Activated naive CD8-positive, alpha-beta T cell (primary cell): Measurements from ENCODE around the gene TRPM4.
A peak's percentile ranks its signal among the peaks of the same experiment; 100 is the strongest.
"Not testable (repeated sequence)": the region's sequence is repeated elsewhere in the genome, so short reads cannot be mapped to it uniquely, and the experiment has no call there.

Source experiments
- H3K27ac Mint-ChIP-seq: one replicate; pipeline ENCODE4 v1.8.0; 2021; ENCODE audit warnings: mixed read lengths
- H3K27me3 Mint-ChIP-seq: one replicate; pipeline ENCODE4 v1.8.0; 2021; ENCODE audit warnings: mixed read lengths
- H3K36me3 Mint-ChIP-seq: one replicate; pipeline ENCODE4 v1.8.0; 2021; ENCODE audit warnings: mixed read lengths
- H3K4me1 Mint-ChIP-seq: one replicate; pipeline ENCODE4 v1.8.0; 2021; ENCODE audit warnings: low read depth, mixed read lengths
- H3K4me3 Mint-ChIP-seq: one replicate; pipeline ENCODE4 v1.8.0; 2021; ENCODE audit warnings: mild to moderate bottlenecking, mixed read lengths
- H3K9me3 Mint-ChIP-seq: one replicate; pipeline ENCODE4 v1.8.0; 2021; ENCODE audit warnings: low read depth, mixed read lengths

Gene TRPM4

DNA sequence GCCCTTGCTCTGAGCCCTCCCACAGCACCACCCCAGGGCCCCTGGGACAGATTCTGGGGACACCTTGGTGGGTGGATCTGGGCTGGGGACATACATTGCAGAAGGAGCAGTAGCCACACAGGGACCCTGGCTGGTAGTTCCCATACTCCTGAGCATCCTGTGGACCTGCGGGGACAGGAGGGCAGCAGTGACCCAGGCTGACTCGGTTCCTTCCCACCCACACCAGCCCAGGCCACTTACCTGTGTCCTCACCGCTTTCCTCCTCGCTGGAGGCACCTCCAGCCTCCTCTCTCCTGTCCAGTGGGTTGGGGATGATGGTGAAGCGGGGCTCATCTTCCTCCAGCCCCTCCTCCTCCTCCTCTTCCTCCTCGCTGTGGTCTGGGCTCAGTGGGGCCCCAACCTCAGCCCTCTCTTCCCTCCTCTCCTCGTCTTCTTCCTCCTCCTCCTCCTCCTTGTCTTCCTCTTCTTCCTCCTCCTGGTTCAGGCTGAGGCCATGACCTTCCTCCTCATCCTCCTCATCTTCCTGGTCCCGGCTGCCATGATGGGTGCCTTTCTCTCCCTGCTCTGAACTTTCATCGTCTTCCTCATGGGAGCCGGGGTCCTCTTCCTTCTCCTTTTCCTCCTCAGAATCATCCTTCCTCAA, 4.3 kb upstream of the TRPM4 start:
- Mint-ChIP-seq H3K4me1 (peaks cover 22% of the 10 kb centered on the region), H3K27me3 (peaks cover 28% of the 10 kb centered on the region), H3K27ac (peak overlapping the region; percentile 64), H3K4me3 (no peak overlapping the region), H3K9me3 (no peaks in the 10 kb centered on the region), H3K36me3 (no peaks in the 10 kb centered on the region)

DNA sequence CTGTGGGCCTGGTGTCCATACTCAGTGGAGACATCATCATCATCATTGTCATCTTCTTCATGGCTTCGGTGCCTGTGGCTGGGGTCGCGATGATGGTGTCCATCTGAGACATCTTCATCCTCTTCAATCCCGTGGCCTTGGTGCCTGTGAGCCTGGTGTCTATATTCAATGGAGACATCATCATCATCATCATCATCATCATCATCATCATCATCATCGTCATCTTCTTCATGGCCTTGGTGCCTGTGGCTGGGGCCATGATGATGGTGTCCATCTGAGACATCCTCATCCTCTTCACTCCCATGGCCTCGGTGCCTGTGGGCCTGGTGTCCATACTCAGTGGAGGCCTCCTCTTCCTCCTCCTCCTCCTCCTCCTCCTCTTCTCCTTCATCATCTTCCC, 3.3 kb upstream of the TRPM4 start:
- H3K27ac Mint-ChIP-seq: no peak overlapping the region
- no peaks in the 10 kb centered on the region for H3K9me3 Mint-ChIP-seq
- peaks cover 19% of the 10 kb centered on the region for H3K4me1 Mint-ChIP-seq
- peaks cover 30% of the 10 kb centered on the region for H3K27me3 Mint-ChIP-seq
- H3K36me3 Mint-ChIP-seq: no peaks in the 10 kb centered on the region
- H3K4me3 Mint-ChIP-seq: no peak overlapping the region

DNA sequence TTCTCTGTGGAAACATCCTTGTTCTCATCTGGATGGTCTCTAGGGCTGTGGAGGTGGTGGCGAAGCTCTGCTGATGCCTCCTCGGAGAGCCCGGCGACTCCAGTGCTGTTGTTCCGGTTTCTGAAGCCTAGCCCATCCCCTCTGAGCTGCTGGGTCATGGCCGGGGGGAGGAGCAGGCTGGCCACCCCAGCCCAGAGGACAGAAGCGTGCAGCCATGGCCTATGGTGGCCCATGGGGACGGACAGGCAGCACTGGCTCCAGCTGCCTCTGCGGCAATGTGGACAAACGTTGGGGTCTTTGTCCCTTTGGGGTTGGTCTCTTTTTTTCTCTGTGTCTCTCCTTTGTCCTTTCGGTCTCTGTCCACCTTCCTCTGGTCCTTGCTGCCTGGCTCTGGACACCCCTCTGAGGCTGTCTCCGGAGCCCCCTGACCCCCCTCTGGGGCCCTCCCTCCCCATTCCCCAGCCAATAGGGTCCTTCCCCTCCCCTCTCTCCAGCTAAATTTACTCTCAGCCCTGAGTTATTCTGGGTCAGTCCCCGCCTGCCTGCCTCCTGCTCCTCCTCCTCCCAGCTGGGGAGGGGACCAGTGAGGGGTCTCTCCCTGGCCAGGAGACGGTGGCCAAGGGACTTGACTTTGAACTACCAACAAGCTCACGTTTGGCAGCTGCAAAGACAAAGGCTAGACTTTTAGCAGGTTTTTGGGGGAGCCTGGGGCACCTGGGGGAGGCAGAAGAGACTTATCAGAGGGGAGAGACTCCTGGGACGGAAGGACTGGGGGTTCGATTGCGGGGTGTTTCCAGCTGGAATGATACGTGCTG, 2.4 kb upstream of the TRPM4 start, which contains the start of gene HRC:
HRC (minus strand) TSS at position 392 of the 815 bp plus-strand sequence; CDS start at position 233, 159 bp downstream.
- Mint-ChIP-seq H3K36me3 (no peaks in the 10 kb centered on the region), H3K9me3 (no peaks in the 10 kb centered on the region), H3K4me3 (no peak within 1 kb of the TSS), H3K4me1 (peaks cover 15% of the 10 kb centered on the region), H3K27me3 (peaks cover 35% of the 10 kb centered on the region), H3K27ac (peak within 1 kb of the TSS; percentile 41)

DNA sequence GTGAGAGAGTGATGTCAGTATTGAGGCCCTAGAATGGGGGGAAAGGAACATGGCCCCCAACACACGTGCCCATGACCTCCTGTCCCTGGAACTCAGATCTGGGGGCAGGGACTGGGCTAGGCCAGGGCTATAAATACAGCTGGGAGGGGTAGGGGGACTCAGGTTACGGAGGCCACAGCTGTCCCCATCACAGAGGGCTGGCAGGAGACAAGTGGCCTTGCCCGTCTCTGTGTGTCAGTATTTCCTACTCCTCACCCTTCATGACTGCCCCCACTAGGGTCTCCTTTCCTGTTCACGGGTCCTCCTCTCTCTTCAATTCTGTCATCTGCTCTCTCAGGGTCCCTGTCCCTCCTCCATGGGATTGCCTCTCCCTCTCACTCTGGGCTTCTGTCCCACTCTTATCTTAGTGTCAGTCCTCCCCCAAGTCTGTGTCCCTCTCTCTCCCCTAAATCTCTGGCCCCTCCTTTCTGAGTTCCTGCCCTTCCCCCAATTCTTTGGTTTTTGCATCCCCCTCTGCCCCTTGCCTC, 1.7 kb upstream of the TRPM4 start:
- Mint-ChIP-seq H3K27me3 (peaks cover 40% of the 10 kb centered on the region), H3K9me3 (no peaks in the 10 kb centered on the region), H3K36me3 (peaks cover under 1% of the 10 kb centered on the region), H3K27ac (no peak overlapping the region), H3K4me3 (no peak overlapping the region), H3K4me1 (peaks cover 15% of the 10 kb centered on the region)

DNA sequence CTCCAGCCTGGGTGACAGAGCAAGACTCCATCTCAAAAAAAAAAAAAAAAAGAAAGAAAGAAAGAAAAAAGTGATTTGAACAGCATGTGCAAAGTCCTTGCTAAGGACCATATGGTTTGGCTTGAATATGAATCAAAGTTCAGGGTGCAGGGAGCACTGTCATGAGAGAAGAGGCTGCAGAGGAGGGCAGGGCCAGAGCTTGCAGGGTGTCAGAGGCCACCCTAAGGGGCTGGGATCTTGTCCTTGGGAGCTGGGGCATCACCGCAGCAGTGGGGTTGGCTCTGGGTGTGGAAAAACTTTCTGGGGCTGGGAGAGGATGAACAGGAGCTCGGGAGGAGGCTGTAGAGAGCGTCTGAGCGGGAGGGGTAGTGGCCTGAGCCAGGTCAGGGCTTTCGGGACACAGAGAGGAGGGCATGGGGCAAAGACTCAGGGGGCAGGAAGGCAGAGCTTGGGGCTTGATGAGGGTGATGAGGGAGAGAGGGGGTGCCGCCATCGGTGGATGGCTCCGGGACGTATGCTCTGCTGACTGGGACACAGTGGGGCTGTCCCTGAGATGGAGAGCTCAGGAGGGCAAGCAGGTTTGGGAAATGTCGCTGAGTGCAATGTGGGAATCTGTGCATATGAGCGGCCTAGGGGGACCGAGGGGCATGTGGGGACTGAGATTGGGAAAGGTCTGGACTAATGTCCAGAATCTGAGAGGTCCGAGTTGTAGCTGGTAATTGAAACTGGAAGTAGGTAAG, 3.0 kb downstream of the TRPM4 start:
- peaks cover 21% of the 10 kb centered on the region for H3K27me3 Mint-ChIP-seq

GRCh38 chr19:49161987-49162386, 4.4 kb downstream of the TRPM4 start:
- no peak overlapping the region for H3K27ac Mint-ChIP-seq
- no peaks in the 10 kb centered on the region for H3K9me3 Mint-ChIP-seq
- H3K4me1 Mint-ChIP-seq: peaks cover 4% of the 10 kb centered on the region
- H3K27me3 Mint-ChIP-seq: peaks cover 17% of the 10 kb centered on the region
- no peak overlapping the region for H3K4me3 Mint-ChIP-seq
- H3K36me3 Mint-ChIP-seq: peaks cover 3% of the 10 kb centered on the region

More for the DNA sequence above, 3.0 kb downstream of the TRPM4 start:
- Mint-ChIP-seq H3K9me3 (no peaks in the 10 kb centered on the region), H3K4me3 (no peak overlapping the region), H3K36me3 (peaks cover 3% of the 10 kb centered on the region), H3K27ac (no peak overlapping the region), H3K4me1 (peaks cover 4% of the 10 kb centered on the region)

- no peak overlapping the region for H3K27ac Mint-ChIP-seq
- no peaks in the 10 kb centered on the region for H3K4me1 Mint-ChIP-seq
- H3K36me3 Mint-ChIP-seq: peaks cover 3% of the 10 kb centered on the region
- H3K27me3 Mint-ChIP-seq: peaks cover 6% of the 10 kb centered on the region
- no peaks in the 10 kb centered on the region for H3K9me3 Mint-ChIP-seq
- H3K4me3 Mint-ChIP-seq: no peak overlapping the region
These were observed 7.6 kb downstream of the TRPM4 start for GRCh38 chr19:49165111-49165750.

DNA sequence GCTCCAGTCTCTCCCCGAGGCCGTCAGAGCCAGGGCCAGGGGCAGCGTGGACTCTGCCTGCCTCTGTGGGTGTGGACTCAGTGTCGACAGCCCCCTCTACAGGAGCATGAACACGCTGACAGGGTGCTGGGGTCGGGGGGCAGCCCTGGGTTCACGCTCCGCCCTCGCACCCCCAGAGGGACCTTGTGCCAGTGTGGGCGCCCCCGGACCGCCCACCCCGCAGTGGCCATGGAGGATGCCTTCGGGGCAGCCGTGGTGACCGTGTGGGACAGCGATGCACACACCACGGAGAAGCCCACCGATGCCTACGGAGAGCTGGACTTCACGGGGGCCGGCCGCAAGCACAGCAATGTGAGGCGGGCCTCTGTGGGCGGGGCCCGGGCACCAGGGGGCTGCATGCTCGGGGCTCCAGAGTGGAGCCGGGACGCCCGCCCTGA, 8.3 kb downstream of the TRPM4 start:
- H3K9me3 Mint-ChIP-seq: no peaks in the 10 kb centered on the region
- peaks cover 2% of the 10 kb centered on the region for H3K36me3 Mint-ChIP-seq
- no peak overlapping the region for H3K4me3 Mint-ChIP-seq
- H3K4me1 Mint-ChIP-seq: no peaks in the 10 kb centered on the region
- H3K27me3 Mint-ChIP-seq: peaks cover 2% of the 10 kb centered on the region
- H3K27ac Mint-ChIP-seq: no peak overlapping the region

DNA sequence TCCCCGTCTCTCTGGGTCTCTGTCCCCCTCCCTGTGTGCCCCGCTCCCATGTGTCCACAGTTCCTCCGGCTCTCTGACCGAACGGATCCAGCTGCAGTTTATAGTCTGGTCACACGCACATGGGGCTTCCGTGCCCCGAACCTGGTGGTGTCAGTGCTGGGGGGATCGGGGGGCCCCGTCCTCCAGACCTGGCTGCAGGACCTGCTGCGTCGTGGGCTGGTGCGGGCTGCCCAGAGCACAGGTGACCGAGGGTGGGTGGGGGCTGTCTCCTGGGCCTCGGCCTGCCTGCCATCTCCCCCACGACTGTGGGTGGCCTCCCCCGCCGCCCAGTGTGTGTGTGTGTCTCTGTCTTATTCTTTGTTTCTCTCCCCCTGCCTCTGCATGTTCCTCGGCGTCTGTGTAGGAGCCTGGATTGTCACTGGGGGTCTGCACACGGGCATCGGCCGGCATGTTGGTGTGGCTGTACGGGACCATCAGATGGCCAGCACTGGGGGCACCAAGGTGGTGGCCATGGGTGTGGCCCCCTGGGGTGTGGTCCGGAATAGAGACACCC, 10.3 kb downstream of the TRPM4 start:
- Mint-ChIP-seq H3K4me3 (no peak overlapping the region), H3K9me3 (no peaks in the 10 kb centered on the region), H3K4me1 (no peaks in the 10 kb centered on the region), H3K27me3 (peaks cover 1% of the 10 kb centered on the region), H3K36me3 (no peaks in the 10 kb centered on the region), H3K27ac (no peak overlapping the region)

- H3K4me3 Mint-ChIP-seq: no peak overlapping the region
- no peak overlapping the region for H3K27ac Mint-ChIP-seq
- no peaks in the 10 kb centered on the region for H3K4me1 Mint-ChIP-seq
- H3K36me3 Mint-ChIP-seq: no peaks in the 10 kb centered on the region
- H3K9me3 Mint-ChIP-seq: no peaks in the 10 kb centered on the region
- peaks cover 1% of the 10 kb centered on the region for H3K27me3 Mint-ChIP-seq
These were observed 10.8 kb downstream of the TRPM4 start for GRCh38 chr19:49168421-49168820.

GRCh38 chr19:49173198-49173597, 15.6 kb downstream of the TRPM4 start:
- peaks cover 1% of the 10 kb centered on the region for H3K27me3 Mint-ChIP-seq
- no peak overlapping the region for H3K4me3 Mint-ChIP-seq
- H3K27ac Mint-ChIP-seq: no peak overlapping the region
- no peaks in the 10 kb centered on the region for H3K9me3 Mint-ChIP-seq
- peaks cover 4% of the 10 kb centered on the region for H3K4me1 Mint-ChIP-seq
- no peaks in the 10 kb centered on the region for H3K36me3 Mint-ChIP-seq

DNA sequence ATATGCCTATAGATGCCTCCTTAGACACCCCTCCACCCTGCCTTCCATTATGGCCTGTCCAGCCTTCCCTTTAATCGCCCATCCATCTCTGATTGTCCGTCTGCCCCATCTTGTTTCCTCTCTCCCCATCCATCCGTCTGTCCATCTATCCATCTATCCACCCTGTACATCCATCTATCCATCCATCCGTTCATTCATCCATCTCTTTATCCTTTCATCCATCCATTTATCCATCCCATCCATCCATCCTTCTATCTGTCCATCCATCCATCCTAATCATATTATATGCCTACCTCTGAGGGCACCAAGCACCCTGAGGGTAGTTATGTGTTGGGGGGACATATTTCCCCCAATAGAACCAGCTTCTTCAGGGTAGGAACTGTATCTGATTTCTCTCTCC, 23.1 kb downstream of the TRPM4 start:
- Mint-ChIP-seq H3K4me3 (no peak overlapping the region), H3K4me1 (peaks cover 4% of the 10 kb centered on the region), H3K27me3 (no peaks in the 10 kb centered on the region), H3K36me3 (no peaks in the 10 kb centered on the region), H3K9me3 (peaks cover 4% of the 10 kb centered on the region), H3K27ac (no peak overlapping the region)

DNA sequence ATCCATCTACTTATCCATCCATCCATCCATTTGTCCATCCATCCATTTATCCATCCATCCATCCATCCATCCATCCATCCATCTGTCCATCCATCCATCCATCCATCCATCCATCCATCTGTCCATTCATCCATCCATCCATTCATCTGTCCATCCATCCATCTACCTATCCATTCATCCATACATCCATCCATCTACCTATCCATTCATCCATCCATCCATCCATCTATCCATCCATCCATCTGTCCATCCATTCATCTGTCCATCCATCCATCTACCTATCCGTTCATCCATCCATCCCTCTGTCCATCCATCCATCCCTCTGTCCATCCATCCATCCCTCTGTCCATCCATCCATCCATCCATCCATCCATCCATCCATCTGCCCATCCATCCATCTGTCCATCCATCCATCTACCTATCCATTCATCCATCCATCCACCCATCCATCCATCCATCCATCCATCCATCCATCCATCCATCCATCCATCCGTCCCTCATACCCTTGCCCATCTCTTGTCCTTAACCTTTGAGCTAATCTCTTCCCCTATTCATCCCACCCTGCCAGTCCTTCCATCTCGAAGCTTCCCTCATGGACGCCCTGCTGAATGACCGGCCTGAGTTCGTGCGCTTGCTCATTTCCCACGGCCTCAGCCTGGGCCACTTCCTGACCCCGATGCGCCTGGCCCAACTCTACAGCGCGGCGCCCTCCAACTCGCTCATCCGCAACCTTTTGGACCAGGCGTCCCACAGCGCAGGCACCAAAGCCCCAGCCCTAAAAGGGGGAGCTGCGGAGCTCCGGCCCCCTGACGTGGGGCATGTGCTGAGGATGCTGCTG, 24.6 kb downstream of the TRPM4 start:
- H3K4me3 Mint-ChIP-seq, H3K36me3 Mint-ChIP-seq, H3K27me3 Mint-ChIP-seq, H3K4me1 Mint-ChIP-seq, H3K9me3 Mint-ChIP-seq: not testable (repeated sequence)
- H3K27ac Mint-ChIP-seq: peak overlapping the region; percentile 43
